Activated CD8-positive, alpha-beta memory T cell treated with anti-CD3 and anti-CD28 coated beads for 24 hours (primary cell): ENCODE measurements around the gene PCDH9.

Experiments used
- DNase-seq: peaks from one replicate; pipeline ENCODE4 v3.0.0-alpha.2; 2020

Gene PCDH9

DNA sequence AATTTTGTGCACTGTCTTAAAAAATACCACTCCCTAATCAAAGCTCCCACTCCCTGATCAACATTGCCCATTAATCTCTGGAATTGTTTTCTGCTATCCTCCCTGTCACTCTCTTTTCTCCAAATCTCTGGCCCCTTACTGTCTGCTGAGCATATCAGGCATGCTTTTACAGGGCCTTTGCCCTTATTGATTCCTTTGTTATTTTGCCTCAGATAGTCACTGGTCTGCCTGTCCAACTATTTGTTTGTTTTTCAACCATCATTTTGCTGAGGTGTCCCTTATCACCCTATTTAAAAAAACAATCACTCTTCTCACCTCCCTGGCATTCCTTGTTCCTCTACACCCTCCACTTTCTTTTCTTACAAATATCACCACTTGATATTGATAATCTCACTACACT lies 153.0 kb downstream of the PCDH9 start:
- DNase-seq: no peak

DNA sequence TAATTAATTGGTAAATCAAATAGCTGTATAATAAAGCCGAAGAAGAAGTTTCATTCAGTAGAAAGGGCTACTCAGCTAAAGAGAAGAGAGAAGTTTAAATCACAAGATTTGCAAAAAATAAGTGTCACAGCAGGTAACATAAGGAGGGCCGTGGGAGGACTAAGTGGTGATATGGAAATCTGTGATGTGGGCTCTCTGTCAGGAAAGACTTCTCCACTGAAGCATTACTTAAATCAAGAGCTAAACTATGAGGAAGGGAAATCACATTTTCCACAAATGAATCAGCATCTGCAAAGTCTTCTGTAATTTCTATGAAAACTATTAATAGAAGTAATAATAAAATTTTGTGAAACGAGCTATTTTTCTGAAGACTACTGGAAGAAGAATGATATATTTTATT lies 153.8 kb downstream of the PCDH9 start:
- DNase-seq: no peak

DNA sequence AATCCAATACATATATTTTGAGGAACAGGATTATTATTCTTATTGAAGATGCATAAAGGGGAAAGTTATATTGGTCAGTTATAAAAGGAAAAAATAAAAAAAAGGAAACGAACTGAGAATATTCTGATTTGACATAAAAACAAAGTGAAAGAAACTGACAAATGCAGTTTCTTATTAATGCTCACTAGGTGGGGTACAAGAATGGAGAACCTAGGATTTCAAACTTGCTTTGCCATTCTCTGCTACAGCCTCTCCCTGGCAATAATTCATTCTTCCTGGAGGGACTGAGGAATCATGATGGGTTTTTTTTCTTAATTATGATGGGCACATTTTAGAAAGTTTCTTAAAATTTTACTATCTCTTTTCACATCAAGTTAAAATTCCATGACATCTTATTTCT lies 154.9 kb downstream of the PCDH9 start:
- DNase-seq: no peak

DNA sequence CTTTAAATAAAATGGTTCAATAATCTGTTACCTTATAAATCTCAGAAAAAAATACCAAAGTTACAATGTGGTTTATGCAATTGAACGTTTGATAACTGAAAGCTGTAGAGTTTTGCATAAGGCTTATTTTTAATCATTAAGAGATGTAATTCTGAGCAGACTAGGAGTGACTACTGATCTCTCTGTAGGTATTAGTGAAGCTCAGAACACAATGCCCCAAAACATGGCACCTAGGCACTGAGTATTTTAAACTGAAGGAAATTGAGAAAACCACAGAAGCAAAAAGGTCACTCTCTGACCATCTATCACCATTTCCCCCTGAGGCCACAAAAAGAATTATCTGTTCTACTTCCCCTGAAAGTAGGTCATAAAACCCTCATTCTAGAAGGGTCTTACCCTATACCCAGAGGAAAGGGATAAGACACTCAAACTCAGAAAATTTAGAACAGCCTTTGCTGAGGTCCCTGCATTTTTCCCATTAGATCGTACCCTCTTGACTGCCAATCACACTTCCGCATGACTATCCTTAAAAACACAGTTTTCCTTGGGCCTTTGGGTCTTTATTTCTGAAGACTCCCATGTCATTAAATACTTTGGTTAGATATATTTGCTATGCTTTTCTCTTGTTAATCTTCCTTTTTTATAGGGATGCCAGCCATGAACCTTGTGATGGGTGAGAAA lies 158.1 kb downstream of the PCDH9 start:
- no peak for DNase-seq

DNA sequence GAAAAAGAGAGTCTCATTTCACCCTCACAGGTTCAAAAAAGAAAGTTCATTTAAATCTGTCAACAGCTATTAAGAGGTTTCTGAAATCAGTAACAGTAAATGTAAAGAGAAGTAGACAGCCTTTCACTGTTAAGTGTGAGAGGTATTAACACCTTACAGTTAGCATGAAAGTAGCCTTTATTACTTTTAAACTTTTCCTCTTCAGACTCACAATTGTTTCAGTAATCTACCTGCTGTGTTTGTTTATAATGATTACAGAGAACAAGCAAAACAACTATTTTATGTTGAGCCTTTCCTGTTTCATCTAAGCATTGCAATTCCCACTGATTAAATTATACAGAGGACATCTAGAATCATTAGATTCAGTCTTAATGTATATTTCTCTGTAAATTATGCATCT lies 159.8 kb downstream of the PCDH9 start:
- no peak for DNase-seq

DNA sequence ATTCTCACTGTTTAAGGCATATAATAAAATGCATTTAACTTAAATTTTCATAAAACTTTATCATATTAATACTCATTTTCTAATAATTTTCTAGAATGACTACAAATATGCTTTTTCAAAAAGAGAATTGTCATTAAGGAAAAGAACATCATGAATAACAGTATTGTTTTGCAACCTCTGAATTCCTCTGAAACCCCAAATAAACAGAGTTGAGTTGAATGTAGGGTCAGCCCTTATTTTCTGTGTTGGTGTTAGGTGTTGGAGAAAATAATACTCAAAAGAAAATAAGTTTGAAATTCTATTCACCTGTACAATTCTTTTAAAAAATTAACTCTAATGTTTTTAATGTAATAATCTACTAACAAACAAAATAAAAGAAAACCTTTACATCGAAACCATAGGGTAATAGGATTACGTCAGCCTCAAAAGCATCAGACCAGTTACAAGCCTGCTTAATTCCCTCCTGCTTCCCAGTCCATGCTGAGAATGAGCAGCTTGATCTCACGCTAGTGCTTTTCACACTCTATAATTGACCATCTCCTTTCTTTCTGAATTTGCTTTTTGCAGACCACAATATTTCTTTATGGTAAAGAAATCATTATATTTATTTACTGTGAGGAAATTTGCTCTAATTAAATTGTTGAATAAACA lies 160.9 kb downstream of the PCDH9 start:
- no peak for DNase-seq

DNA sequence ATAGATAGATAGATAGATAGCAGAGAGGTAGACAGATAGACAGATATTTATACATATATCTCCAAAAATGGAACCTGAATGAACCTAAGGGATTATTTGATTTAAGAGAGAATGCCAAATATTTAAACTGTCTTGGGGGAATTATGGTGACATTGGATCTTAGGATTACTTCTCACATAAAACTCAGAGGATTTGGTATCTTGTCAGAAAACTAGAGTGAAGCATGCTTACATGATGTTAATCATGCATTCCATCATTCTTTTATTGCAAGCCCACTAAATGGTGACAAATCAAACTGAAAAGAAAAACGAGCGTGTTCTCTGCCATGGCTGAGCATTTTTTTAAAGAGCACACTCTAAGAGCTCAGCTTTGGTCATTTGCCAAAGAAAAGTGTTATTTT lies 165.2 kb downstream of the PCDH9 start:
- no peak for DNase-seq

DNA sequence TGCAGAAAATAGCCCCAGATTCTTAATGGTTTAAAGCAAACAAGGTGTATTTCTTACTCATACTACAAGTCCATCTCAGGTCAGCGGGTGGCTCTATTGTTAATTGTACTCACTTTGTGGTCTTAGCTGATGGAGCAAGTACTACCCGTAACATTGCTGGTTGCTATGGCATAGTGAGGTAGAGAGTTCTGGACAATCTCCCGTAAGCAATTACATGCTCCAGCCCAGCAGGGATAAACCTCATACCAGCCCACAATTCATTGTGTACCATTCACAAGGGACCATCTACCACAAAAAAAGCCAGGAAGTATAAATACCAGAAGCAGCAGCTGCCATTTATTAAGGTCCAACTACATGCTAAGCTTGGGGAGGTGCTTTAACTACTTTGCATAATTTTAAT lies 167.1 kb downstream of the PCDH9 start:
- DNase-seq: no peak

DNA sequence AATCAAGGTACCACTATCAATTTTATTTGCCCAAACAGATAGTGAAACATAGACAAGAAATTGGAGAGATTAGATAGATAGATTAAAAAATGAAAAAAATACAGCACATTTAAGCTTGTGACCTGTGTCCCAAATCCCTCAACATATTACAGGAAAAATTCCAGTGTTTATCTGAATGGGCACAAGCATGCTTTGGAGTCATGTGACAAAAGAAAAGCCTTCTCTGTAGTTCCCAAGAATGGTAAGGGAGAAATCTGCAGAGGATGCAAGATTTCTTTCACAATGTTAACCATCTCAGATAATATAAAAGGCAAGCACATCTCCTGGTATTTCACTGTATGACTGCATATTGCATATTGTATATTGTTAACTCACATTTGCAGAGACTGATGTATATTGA lies 168.0 kb downstream of the PCDH9 start:
- DNase-seq: no peak

DNA sequence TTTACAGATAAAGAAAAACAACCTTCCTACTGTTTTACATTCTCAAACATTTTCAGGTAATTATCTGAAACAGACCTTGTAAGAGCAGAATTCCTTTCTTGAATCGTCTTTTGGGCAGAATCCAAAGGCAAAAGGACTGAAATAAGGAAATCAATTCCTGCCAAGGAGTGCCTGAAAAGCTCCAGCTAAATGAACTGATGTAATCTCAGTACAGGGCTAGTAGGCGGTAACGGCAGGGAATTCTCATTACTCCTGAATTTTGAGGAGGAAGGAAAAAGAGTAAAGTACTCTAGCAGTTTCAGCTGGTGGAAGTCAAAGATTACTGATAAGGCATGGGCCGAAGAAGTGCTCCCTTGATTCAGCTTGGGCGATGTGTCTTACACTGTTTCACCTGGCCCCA lies 168.4 kb downstream of the PCDH9 start:
- no peak for DNase-seq

DNA sequence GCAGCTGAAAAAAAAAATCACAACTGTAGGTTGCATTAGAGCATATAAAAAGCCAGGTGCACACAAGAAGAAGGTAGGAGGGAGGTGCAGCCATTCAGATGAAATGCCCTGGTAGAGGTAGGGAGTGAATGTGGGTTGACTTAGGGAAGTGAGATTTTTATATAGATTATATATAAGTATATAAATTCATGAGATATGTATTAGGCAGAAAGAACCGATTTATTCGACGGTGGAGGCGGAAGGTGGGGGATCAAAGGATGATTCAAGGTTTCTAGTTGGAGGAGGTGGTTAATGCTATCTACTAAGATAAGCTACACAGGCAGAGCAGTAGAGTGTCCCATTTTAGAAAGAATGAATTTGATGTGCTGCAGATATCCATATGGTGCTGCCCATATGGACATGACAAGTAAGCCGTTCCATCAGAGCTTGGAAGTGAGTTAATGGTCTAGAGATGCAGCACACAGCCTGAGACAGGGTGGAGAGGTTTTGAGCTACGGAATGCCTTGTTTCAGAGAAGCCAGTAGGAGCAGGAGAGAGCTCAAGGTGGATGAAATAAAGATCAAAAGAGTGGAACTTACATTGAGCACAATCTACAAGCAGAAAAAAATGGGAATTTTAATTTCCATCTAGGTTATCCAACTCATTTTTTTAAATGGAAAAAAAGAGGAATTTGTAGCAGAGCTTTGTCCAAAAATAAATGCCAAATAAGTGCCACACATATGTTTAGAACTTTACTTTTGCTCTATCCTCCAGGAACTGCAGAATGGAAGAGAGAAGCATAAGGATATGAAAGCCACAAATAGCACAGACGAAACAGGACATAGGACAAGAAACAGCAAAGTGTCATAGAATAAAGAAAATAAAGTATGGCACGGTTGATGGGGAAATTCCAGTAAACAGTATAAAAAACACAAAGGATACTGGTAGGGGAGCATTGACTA lies 177.3 kb downstream of the PCDH9 start:
- no peak for DNase-seq

DNA sequence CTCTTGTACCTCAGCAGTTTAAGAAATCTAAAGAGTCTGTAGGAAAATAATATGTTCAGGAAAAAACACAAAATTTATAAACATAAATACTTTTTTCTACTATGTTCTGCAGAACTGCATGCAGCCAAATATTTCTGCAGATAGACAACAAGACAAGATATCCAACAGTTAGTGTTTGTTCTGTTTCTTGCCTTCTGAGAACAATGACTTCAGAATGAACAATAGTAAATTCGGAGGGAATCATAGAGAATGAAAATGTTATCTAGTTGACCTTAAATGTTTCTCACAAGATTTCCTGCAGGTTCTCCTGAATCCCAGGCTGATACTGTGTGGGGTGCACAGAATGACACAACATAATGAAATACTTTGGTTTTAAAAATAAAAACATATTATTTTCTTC lies 180.4 kb downstream of the PCDH9 start:
- no peak for DNase-seq

DNA sequence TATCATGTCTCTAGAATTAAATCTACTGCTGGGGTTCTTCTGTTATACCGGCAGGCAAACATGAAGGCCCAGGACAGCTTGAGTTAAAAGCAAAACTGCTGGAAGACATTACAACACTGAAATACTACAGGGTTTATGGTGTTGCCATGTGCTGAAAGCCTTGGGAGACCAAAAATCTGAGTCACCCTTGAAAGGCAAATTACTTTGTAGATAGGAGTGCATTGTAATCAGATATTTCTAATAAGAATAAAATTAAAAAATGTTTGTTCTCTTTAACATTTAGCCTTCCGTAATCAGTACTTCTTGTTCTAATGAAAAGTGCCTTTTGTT lies 181.3 kb downstream of the PCDH9 start:
- DNase-seq: no peak

DNA sequence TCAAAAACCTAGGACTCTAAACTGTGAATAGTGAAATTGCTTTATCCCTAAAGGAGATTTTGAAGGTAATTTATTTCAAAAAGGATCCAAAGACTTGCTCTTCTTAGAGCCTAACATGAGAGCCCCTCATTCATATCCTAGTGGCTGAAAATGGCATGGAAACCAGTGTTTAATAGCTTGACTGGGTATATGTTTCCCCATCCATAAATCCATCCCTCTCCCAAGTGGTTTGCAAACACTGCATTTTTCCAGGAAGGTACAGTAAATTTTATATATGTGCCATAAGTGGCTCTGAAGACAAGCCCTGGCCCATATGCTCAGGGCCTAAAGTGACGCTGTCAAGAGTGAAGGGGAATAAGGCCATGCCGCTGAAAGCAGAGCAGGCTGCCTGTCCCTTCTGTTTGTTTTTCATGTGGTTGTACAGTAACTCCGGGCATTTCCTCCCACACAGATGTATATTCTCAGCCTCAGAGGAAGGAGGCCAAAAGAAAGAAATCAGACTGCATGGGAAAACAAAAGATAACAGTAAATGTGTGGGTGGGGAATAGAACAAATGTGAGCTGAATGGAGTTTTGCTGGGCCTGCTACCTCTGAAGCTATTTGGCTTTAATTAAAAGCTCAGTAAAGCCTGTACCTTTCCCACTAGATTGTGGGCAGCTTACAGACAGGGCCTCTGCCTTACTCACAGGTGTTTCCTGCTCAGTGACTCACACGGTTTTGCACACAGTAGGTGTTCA lies 181.9 kb downstream of the PCDH9 start:
- DNase-seq: no peak

DNA sequence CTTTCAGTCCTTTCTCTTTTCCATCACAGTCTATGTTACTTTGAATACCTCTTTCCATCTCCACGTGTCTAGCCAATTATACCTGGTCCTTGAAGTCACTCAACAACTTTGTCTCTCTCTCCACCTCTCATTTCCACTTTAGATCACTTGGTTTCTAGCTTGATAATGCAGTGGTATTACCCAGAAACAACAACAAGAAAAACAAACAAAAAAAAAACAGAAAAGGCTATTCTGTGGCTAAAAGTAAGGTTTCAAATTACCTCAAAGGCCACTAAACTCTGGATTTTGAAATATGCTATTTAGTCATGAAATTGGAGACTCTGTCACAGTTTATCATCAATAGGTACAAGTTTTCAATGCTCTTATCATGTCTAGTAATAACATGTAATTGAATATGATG lies 184.8 kb downstream of the PCDH9 start:
- DNase-seq: no peak

DNA sequence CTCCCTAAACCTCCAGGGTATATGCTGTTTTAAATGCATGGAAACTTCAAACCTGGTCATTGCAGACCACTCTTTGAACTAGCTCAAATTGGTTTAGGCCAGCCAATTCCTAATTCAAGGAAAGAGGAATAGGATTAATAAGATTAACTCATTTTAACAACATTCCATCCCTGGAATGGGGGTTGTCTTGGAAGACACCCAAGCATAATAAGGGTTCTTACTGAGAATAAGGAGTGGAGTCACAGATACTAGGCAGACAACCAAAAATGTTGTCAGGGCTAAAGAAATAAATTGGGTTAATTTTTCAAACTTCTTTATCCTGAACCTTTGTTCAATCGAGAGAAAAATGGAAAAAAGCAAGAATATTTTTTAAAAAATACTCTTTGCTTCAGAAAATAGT lies 186.2 kb downstream of the PCDH9 start:
- DNase-seq: no peak

DNA sequence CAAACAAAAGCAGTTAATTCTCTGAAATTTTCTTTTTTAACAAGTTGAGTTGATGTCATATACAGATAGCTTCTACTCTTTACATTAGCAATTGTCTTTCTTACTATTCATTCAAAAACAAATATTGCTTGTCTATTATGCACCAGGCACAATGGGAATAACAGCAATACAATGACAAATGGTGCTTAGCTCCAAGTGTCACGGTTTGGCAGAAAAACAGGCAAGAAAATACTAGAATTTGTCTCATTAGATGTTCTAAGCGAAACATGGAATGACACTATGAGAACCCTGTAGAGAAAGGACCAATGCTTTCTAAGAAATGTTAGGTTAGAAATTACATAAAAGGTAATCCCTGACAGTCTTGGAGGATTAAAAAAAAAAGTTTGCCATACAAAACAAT lies 187.6 kb downstream of the PCDH9 start:
- DNase-seq: no peak

DNA sequence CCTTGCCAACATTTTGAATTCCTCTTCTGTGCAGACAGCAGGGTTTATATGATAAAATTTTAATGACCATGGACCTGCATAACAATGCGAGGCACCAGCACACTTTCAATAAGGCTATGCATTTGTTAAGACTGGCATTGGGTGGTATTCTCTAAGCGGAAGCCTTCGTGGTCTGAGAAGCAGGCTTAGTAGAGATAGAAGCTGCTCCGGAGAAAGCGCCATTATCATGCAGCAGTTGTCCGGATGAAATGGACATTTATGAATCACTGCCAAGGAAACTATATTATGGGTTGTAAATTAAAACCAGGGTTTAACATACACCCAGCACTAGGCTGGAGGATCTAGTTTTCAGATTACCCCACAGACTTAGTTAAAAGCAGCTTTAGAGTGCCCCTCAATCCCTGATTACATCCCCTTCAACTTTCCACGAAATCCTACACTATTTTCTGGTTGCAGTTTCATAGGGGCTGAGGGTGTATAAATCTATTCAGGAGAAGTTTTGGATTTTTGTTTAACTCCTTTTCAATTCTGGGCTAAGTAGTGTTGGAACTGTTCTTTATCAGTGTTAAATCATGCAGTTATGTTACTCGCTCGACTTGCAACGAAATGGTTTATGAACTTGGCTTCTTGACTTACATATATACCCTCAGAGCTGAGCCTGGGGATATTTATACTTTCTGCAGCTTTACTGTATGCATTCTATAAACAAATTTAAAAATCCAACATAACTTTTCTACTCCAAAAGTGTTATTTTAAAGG lies 193.3 kb downstream of the PCDH9 start:
- no peak for DNase-seq

DNA sequence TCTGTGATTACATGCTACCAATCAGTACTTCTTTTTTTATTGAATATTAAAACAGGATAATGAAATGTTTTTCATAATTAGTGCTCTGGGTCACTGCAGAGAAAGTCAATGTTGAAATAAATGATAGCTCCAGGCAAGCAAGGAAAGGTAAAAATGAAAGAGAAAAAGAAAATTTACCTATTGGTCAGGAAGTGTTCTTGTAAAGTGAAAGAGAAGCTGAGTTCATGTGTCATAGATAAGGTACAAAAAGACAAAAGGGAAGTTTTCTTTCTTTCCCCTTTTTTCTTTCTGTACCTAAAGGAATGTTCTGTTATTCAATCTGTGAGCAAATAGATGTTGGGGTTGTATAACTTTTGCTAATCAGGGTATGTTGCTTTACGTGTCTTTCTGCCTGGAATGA lies 197.0 kb downstream of the PCDH9 start:
- DNase-seq: no peak

DNA sequence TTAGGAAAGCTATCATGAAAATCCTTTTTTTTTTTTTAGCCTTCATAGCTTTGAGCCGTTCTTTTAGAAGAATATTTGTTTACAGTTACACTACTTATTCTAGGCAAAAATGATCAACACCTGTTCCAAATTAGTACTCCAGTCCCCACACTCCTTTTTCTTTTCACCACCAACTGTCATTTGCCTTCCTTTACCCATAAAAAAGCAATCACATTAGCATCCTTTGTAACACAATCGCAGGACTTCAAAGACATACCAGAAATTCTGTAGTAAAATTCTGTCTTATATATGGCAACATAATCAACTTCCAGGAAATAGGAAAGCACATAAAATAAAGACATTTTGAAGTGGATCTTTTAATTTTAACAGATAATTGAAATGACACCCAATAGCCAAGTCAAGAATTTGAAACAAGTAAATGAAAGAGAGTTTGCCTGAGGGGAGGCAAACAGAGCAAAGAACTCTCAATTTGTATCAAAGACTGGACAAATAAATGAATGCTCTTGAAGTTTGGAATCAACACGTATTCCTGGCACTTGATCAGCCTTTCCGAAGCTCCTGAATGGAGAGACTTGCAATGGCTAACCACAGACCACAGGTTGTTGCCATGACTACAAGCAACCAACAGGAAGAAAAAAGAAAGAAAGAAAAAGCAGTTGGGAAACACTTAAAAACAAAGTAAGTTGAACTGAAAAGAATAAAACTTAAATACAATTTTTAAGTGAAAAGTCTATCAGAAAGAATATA lies 206.8 kb downstream of the PCDH9 start:
- no peak for DNase-seq

DNA sequence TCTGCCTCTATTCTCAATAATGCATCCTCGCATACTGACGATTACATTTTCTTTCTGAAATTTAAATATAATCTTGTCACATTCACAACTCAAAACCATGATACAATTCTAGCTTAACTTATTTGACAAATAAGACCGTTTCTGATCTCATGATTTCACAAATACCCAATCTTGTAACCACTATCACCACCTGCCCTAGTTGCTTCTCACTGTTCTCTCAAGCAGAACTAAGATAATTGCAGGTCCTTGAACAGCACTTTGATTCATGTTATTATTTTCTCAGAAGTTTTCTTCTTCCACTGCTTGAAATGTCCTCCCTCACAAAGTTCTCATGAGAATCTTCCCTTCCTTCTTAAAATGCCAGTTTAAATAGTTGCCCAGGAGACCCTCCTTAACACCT lies 211.4 kb downstream of the PCDH9 start:
- no peak for DNase-seq

DNA sequence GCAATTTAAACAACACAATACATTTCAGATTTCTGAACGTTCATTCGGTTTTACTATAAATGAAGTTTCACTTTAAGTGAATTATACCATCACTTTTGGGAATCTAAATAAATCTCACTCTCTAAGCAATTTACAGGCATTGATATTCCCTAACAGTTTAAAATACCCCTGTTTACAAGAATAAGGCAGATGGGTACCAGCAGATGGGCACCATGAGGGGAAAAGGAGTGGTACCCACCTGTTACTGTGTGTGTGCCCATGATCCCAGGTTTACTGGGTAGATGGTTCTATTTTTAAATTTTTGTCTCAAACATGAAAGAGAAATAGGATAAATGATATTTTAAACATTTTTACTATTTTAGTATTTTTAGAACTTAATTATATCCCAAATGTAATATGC lies 212.9 kb downstream of the PCDH9 start:
- no peak for DNase-seq
